ENCODE measurements around the gene PAPSS2.

The PAPSS2 gene

DNA sequence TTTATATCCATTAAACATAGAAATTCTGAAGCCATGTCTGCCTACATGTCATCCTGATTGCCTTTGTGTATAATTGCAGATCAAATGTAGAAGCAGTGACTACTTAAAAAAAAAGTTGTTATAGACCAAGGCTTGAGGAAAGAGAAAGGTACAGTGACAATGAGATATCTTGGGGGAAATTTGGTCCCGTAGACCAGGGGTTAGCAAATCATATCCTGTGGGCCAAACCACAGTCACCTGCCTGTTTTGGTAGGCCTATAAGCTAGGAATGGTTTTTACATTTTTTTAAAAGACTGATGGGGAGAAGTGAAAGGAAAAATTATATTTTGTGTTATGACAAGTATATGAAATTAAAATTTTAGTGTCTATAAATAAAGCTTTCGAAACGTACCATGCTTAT lies 12.9 kb downstream of the PAPSS2 start:
- no peak for FAIRE-seq

DNA sequence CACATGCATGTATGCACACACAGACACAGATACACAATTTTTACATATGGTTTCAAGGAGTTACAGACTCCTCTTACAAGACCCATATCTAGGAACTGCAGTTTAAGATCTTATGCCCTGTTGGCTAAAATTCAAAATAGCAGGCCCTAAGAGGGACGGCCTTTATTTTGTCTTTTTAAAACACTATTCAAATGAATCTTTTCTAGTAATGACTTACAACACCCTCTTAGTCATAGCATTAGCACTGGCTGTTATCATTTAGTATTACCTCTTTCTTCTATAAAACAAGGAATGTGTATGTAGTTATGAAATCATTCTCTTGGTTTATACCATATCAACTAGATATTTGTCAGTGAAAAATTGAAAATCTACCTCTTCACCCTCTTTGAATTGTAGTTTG lies 15.3 kb downstream of the PAPSS2 start:
- no peak for FAIRE-seq

DNA sequence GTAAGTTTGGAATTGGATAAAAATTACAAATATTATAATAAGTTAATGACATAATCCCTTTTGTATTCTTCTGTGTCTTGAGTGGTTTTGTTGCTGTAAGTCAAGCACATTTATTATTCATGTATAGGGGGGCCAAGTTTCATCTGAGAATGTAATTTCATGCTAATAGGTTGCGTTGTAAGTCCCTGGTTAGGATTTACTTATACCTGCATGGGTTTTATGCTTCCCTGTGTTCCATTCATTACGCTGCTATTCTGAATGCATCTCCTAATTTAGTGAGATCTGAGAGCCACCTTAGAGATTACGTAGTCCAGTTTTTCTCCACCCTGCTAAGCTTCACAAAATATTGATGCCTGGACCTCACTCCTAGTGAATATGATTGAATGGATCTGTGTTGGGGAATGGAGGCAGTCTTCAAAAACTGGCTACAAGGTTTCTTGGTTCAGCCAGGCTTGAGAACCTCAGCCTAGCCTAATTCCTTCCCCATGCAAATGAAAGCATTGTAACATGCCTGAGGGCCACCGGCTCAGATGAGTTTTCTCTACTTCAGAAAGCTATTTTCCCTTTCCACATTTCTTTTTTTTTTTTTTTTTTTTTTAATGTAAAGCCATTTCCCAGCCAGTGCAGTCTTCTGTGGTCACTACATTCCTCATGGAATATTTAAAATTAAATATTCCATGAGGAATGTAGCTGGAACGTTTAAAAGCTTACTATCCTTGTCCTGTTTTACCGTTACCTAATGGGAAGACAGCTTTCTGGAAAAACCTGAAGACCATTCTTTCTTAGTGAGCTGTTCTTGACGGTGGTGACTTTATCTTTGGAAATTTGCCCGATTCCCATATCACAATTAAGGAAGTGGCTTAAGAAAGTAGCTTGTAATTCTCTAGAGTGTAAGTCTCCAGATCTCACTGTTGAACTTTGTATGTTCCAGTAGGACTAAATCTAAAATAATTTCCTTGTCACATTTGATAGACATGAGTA lies 16.0 kb downstream of the PAPSS2 start:
- no peak for FAIRE-seq

DNA sequence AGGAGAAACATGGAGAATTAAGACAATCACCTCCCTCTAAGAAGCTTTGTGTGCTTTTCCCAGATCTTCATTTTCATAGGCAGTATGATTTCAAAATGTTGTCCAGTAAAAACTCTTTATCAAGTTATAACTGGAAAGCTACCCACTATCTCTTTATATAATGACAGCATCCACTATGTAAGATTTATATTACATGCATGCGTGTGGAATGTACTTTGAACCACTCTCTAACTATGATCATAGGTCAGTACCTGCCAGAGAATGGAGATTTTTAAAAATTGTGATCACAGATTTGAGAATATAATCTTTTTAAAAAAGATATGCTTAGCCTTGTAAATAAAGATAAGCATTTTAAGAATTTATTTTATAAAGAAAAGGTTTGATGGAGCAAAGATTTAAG lies 17.9 kb downstream of the PAPSS2 start:
- FAIRE-seq: no peak

DNA sequence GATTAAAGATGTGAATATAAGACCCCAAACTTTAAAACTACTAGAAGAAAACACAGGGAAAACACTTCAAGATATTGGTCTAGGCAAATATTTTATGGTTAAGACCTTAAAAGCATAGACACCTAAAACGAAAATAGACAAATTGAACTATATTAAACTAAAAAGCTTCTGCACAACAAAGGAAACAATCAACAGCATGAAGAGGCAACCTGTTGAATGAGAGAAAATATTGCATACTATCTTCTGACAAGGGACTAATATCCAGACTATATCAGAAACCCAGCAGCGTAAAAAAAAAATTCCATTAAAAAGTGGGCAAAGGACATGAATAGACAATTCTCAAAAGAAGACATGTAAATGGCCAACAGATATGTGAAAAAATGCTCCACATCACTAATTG lies 18.6 kb downstream of the PAPSS2 start:
- FAIRE-seq: no peak

DNA sequence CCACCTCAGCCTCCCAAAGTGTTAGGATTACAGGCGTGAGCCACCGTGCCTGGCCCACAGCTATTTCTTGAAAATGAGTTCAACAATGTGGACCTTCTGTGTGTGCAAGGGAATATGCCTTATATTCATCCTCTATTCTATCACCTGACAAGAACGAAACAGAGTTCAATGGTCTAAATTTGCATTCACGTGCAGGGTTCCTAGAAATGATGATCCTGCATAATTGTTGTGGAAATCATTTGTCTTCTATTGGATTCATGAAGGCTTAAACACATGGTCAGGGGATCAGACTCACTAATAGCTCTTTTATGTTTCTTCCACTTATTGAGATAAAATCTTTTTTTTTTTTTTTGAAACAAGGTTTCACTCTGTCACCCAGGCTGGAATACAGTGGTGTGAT lies 23.7 kb downstream of the PAPSS2 start:
- no peak for FAIRE-seq

DNA sequence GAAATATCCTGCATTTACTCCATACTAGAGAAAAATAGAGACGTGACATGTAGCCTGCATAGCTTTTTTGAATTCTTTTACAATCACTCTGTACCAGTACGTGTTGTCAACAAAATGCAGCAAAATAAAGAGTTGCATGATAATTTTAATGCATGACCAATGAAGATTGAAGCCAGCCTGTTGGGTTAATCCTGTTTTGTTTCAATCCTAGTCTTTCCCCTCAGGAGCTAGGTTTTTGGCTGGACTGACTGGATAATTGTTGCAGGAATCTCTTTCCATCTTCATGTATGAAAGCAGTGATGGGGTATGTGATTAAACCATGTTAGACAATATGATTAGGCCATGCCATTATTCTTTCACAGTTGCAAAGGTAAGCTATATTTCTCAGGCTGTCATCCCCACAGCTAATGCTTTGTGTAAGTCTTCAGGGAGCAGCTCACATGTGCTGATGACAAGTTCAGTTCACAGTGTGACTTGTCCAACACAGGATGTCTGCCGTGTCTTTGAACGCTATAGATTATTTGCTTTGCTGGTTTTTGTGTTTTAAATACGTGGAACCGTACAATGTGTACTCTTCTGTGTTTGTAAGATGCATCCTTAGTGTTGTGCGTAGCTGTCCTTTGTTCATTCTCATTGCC lies 24.4 kb downstream of the PAPSS2 start:
- FAIRE-seq: no peak

DNA sequence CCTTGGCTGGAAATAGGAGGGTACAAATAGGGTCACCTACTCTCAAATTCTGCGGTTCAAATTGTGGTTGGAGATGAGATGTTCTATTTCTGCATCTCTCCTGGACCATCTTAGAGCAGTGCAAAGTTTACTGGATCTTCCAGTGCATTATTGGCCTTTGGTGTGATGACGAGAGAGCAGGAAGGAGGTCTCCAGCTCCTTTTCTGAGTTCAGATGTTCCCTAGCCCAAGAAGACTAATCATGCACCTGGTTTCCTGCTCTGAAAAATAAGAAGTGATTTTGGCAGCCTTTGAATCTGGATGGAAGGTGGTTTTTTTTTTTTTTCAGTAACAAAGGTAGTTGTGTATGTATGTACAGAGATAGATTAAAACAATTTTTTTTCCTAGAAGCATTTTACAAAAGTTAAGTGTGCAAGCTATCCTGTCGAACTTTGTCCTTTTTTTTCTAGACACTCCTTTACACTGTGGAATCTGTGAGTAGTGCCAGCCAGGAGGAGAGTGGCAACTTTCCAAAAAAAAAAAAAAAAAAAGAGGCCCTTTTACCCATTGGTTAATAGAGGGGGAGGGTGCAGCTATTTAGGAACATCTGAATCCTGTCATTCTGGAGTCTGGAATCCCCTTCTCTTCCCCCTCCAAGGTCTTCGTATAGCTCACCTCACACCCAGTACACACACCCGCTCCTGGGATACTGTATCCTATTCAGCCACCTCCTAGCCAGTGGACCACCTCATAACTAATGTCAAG lies 26.3 kb downstream of the PAPSS2 start:
- no peak for FAIRE-seq

DNA sequence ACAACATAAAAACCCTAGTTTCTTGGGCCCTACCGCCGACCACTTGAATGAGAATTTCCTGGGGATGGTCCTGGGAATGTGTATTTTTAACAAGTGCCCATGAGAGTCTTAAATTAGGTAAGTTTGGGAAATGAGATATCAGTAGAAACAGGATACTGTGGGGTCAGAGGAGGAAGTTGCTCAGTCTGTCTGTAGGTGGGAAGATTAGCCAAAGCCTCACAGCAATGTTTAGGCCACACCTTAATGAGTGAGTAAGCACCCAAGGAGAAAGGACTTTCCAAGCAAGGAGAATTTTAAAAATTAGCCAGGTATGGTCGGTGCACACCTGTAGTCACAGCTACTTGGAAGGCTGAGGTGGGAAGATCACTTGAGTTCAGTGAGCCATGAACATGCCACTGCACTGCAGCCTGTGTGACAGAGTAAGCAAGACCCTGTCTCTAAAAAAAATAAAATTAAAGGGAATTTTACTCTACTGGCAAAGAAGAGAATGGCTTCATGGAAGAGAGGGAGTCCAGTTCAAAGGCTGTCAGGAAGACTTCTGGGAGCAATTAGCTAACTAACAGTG lies 31.9 kb downstream of the PAPSS2 start:
- no peak for FAIRE-seq

DNA sequence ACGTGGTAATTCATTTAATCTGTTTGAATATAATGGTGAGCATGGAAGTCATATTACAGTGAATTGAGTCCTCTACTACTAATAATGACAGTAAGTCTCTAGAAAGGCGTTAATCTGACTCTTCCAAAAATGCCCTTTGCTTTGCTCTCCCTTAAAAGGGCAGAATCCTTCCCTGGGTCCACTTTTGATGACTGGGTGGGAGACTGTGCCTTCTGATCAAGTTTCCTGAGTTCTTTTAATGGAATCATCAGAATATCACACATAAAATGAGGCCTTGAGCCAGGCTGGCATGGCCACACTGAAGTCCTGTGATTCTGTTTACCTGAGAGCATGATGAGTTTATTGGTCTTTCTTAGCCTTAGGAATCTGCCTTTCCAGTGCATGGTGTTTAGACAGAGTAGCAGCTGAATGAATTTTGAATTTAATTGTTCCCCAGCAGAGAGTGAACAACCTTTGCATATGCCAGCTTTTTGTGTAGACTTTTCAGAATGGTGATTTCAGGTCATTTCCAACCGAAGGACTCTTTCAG lies 33.3 kb downstream of the PAPSS2 start:
- FAIRE-seq: no peak

DNA sequence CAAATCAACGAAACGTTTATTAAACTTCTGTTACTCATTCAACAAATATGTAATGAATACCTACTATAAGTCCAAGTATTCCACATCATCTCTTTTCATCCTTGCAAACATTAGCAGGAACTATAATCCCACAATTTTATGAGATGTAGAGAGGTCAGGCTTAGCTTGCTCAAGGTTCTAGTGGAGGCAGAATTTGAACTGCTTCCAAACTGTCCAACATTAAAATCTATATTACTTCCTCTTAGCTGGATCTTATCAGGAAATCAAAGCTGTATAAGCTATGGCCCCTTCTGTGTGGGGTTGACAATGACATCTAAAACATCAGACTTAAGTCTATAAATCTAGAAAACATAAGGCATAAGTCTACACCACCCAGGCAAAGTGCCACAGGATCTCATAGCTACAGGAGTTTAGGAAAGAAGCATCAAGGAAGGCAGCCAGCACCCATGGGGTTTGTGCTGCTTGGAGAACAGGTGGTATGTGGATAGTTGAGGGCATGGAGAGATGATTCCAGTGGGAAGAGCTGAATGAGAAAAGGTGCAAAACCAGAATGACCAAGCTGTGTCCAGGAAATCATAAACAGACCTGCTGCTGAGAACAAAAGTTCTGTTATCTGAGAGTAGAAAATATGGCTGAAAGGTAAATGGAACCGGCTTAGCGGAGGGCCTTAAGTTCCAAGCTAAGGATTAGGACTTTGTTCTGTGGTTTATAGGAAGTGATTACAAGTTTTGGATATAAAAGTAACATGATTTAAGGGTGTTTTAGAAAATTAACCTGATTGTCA lies 34.5 kb downstream of the PAPSS2 start:
- FAIRE-seq: no peak

DNA sequence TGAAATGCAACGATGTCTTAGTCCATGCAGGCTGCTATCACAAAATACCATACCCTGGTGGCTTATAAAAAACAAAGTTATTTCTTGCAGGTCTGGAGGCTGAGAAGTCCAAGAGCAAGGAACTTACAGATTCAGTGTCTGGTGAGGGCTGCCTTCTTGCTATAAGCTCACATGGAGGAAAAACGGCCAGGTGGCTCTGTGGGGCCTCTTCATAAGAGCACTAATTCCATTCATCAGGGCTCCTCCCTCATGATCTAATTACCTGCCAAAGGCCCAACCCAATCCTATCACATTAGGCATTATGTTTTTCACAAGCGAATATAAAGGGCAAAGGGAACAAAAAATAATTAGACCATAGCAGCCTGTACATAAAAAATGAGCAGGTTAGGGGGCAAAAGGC lies 35.4 kb downstream of the PAPSS2 start:
- no peak for FAIRE-seq

DNA sequence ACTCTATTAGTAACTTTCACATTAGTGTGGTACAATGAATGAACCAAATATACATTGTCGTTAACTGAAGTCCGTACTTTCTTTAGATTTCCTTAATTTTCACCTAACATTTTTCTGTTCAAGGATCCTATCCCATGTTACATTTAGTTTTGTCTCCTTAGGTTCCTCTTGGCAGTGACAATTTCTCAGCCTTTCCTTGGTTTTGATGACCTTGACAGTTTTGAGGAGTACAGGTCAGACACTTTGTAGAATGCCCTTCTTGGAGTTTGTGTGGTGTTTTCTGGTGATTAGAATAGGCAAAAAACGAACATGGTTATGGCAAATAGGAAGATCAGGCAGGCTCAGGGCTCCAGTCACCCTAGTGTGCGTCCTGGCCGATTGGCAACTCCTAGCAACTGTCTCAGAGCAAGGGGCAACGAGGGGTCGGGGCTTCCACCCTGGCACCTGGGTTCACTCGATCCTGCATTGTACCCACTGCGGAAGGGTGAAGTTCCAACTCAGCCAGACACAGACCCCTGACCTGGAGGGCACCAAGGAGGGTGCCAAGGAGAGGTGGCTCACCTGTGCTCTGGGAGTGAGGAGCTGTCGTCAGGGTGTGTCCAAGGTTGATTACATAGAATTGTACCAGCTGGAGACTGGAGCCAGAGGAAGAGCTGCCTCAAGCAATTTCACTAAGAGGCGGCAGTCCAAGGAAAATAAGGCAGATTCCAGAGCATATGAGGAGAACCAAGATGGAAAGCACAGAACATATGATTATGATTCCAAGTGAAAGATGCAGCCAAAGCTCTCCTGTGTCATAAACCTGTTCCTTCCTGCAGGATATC lies 37.5 kb downstream of the PAPSS2 start:
- FAIRE-seq: no peak

DNA sequence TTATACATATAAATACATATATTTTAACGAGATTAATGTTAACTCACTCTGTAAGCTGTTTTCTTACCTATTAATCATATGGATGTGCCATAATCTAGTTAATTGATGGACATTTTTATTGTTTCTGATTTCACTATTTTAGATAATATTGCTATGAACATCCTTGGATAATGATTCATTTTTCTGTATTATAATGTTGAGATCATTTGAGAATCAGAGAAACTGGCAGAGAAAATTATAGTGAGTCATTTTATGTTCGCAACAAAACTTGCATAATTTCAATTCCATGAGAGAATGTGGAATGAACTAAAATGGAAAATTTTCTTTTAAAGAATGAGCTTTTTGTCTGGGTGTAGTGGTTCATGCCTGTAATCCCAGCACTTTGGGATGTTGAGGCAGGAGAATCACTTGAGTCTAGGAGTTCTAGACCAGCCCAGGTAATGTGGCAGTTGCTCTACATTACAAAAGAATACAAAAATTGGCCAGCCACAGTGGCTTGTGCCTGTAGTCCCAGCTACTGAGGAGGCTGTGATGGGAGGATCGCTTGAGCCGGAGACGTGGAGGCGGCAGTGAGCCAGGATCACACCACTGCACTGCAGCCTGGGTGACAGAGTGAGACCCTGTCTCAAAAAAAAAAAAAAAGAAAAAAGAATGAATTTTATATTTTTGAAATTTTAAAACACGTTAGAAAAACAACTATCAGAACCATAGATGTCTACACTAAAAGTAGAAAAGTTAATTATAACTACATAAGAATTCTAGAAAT lies 40.5 kb downstream of the PAPSS2 start:
- FAIRE-seq: no peak

DNA sequence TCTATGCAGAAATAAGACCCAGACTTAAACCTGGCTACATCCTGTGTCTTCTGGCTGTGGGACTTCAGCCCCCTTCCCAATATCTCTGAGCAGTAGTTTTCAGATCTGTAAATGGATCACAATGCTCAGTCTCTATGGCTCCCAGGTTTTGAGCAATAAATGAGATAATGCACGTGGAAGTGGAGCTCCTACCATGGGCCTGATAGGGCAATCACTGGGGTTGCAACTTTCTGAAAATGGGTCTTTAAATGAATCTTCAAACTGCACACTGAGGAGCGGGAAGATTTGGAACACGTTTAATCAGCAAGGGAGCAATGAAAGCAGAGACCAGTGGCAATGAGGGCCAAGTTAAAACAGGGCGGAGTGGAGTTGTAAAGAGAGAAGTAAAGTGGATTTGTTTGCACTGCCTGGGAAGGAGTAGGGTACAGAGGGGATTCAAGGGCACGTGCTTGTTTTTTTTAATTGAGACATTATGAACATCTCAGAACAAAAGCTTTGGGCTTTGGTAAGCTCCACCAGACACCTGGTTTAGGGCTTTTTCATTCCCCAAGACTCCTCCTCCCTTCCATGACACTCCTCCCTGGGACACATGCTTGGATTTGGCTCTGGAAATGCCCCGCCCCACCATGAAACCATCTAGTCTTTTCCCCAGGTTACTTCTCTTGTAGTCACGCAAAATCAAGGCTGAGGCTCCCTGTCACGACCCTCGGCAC lies 42.7 kb downstream of the PAPSS2 start:
- FAIRE-seq: no peak

DNA sequence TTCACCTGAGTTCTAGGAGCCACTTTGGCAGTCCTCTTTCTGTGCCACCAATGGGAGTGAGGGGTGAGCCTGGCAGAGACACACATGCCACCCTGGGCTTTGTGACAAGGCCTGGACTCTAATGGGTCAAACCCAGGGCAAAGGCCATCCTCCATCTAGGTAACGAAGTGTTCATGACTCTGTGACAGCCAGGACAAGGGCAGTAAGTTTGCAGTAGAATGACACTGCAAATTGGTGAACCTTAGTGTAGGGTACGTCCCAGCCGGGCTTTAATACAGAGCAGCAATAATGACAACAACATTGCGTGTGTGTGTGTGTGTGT lies 43.3 kb downstream of the PAPSS2 start:
- no peak for FAIRE-seq

DNA sequence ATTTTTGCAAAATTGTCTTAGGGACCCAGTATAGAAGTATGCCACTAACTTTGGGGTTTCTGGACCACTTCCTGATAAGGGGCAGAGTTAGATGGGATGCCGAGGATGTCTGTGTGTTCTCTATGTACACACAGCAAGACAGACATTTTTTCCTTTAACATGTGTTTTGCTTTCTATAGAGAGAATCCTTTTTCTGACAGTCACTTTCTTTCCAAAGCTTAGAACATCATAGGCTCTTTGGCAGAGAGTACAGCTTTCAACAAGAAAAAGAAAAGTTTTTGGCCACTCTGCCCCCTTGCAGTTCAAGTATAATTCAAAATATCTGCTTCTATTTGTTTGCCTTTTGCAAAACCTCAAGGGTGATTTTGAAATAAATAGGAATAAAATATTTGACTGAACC lies 44.1 kb downstream of the PAPSS2 start:
- FAIRE-seq: no peak

DNA sequence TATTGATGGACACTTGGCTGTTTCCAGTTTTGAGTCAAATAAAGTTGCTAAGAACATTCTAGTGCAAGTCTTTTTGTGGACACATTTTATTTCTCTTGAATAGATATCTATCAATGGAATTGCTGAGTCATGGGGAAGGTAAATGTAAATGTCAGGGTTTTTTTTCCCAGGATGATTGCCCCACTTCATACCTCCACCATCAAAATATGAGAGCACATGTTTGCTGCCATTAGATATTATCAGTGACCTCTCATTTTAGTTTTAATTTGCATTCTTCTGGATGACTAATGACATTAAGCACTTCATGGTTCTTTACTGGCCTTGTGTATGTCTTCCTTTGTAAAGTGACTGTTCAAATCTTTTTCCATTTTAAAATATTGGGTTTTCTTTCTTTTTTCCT lies 45.7 kb downstream of the PAPSS2 start:
- no peak for FAIRE-seq

DNA sequence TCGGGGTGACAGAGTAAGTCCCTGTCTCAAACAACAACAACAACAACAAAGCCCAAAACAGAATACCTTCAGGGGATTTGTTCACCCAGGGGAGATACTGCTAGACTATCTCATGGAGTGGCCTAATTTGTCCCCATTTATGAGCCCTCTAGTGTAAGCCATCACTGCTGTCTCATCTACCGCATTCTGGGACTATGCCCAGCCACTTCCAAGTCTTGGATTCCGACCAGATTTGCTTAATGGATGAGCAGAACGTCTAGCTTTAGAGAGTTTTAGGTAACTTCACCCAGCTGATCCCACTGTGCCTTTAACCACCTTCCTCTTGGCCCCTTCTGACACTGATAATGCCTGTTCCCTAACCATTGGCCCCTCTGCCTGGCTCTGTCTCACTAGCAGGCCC lies 47.1 kb downstream of the PAPSS2 start:
- no peak for FAIRE-seq

DNA sequence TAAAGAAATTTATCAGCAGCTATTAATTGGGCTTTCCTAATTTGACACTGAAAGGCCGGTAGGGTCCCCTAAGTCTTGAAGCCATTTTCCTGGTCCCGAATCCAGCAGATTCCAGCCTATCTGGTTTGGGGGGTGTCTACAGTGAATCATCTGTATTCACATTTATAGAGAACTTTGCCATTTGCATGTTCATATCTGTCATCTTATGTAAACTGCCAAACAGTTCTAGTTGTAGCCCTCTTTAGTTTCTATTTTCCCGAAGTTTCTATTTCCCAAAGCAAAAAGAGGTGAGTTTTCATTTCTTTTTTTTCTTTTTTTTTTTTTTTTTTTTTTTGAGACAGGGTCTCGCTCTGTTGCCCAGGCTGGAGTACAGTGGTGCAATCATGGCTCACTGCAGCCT lies 47.6 kb downstream of the PAPSS2 start:
- FAIRE-seq: no peak

Measured in A204.1 (cell line).